ENCODE data around the gene GBF1.
"Not testable (repeated sequence)": the region's sequence is repeated elsewhere in the genome, so short reads cannot be mapped to it uniquely, and the experiment has no call there.

The GBF1 gene

DNA sequence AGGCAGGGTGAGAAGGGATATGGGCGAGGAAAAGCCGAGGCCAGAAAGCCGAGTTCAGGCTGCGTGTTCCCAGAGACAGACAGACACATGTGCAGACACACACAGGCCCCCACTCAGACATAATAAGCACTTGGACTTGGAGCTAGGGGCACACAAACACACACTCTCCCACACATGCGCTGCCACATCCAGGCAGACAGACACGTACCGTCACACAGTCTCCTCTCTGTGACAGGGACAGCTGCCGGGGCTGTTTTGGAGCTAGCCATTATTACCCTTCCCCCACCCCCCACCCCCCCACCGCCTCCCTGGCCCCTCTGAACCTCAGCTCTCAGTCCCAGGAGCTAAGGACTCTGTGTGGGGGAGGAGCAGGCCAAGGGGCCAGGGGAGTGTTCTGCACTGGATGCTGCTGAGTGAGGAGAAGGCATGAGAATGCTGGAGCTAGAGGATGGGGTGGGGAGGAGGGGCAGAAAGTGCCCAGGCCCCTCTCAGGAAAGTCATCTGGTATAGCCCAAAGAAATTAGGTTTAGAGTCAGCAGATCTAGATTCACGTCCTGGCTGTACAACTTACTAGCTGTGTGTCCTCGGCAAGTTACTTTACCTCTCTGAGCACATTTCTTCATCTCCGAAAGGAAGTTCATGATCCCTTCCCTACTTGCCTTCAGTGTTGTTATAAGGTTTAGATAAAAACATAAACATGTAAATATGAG is 10.3 kb upstream of the GBF1 start:
- DNase-seq, result no peak

DNA sequence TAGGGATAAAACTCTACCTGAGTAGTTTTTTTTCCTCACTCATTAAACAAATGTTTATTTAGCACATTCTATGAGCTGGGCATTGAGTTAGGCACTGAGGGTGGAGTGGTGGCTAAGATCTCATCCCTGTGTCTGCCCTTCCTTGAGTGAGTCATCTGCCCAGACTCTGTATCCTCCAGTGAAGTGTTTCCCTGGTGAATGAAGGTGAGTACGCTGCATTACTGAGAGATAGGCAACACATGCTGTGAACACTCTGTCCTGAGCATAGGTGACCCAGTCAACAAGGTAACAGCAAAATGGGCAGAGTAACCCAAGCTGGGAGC is 9.8 kb upstream of the GBF1 start:
- DNase-seq, result no peak

DNA sequence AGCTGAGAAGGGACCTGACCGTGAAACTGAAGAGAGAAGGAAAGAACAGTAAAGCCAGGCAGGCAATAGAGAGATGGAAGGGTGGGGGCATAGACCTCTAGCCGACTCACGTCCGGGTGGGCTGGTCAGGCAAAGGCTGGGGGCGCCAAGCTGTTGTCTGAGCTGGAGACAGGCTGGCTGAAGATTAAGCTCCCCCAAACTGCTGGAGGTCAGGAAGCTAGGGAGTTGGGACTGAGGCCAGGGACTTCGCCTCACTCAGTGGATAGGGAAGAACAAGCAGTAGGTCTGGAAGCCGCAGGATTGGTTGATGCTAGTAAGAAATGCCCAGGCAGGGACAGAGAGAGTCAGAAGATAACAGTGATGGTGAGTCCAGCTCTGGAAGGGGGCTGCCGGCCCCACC is 9.3 kb upstream of the GBF1 start:
- no peak for DNase-seq

DNA sequence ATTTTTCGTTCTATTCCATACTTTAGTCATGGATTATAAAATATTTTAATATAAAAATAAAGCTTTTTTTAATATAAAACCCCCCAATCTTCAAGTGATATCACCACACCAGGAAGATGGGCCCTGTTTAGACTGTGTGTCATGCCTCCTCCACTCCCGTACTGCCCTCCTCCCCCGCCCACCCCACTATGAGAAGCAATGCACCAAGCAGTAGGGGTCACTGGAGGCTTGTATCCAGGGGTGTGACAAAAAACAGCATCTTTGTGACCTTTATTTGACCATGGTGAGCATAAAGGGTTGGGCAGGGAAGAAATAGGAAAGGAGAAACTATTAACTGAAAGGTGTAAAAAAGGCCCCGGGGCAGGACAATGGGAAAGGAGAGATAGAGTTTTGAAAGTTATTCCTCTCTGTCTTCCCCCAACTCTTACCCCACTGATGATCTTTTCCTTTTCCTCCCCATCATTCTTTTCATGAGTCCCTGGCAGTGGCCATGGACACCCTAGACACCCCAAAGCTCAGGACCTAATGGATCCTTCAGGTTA is 7.5 kb upstream of the GBF1 start:
- DNase-seq, result no peak

DNA sequence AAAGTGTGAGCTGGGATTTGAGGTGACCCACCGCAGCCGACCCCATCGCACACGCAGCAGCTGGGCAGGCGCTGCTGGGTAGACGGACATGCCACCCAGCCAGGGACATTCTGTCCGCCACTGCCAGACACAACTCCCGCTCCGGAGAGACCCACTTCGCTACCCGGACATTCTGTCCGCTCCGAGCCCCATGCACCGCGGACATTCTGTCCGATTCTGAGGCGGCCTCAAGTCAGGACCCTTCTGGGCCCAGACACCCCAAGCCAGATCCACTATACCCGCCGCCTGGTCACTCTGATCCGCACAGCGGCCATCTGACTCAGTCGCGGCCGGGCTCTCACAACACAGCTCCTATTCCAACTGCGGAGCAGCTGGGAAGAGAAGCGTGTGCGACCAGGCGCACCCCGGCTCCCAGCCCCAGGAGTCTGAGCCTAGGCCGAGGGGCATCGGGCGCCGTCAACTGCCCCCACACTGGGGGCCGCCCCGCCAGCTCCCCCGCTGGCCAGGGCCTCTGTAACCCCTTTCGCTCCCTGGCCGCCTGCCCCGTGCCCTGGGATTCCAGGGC is 4.8 kb upstream of the GBF1 start:
- no peak for DNase-seq

DNA sequence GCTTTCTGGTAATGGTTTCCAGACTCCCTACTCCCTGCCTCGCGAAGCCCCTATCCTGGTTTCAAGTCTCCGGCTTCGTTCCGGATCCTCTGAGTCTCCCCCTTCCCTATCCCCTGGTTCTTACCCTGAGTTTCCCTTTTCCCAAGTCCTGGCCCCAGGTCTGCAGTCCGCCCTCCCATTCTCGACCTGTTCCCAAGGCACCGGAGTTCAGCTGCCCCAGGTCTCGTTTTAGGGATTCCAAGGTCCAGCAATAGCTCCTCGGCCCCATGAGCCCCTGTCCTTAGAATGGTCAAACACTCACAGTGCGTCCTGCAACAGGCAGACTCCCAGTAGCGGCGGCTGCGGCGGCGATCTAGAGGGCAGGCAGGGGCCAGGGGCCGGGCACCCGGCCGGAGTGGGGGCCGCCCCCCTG is 4.3 kb upstream of the GBF1 start:
- DNase-seq, result no peak

DNA sequence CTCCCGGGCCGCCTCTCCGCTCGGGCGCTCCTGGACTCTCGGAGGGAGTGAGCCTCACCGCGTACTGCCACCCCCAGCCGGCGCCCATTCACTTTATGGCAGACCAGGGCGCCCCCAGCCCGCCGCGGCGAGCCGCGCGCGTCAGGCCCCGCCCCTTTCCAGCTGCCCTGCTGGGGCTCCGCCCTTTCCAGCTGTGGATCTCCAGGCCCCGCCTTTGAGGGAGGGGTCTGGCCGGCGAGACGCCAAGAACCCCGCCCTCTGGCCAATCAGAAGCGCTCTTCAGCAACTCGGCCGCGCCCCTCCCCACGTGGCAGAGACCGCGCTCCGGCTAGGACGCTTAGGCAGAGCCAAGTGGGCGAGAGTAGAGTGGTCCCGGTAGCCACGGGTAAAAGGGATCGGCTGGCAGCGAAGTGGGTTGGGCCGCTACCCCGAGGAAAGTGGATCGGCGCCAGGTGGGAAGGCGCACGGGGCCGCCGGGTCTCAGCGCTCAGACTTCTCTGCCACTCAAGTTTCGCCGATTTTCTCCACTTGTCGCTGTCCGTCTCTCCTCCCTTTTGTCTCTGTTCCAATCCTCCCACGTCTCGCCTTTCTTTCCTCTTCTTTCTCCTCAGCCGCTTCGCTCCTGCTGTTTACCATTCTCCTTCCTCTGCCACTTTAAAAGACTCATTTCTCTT is 3.8 kb upstream of the GBF1 start, which contains the start of gene PITX3:
PITX3 (minus strand) TSS at position 69 of the 674 bp plus-strand sequence. CDS start 9,432 bp downstream, outside the sequence.
- DNase-seq, result peak; percentile 26

DNA sequence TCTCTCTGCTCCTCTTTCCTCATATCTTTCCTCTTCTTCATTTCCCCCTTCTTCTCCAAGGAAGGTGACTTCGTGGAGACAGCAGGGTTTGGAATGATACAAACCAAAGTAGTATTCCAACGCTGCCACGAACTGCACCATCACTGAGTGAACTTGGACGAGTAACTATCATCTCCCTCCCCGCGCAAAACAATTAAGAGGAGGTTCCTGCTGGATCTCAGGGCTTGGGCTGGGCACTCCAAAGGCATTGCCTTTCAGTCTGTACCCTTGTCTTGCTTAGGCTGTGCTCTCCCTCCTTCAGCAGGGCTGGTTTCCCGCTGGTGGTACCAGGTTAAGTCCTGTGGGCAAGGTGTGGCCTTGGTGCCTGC is 3.2 kb upstream of the GBF1 start:
- no peak for DNase-seq

DNA sequence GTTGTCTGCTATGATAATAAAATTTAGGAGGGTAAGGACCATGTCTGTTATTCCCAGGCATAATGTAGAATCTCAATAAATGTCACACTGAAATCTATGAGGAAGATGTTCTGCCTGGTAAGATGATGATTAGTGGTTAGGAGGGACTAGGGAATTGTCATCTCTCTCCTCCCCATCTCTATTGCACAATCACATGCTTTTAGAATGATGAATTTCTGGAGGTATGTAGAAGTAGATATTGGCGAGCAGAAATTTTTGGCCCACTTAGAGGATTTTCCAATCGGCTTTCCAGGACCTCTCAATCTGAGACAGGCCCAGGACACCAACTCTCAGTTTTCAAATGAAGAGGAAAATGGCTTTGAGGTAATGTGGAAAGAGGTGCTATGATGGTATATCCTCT is 2.0 kb upstream of the GBF1 start:
- DNase-seq, result no peak

DNA sequence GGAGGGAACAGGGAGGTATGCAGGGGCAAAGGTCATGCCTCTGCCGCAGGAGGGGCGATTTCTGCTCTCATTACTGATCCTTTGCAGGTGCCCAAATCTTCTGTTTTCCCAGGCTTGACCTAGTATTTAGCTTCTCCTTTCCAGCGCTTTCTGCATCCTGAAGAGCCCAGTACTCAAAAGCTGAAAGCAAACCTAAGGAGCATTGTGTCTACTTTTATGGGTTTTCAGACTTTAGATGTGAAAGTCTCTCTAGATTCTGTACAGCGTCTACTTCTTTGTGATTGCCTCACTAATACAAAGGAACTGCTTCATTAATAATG is 560 bp downstream of the GBF1 start:
- no peak for DNase-seq

DNA sequence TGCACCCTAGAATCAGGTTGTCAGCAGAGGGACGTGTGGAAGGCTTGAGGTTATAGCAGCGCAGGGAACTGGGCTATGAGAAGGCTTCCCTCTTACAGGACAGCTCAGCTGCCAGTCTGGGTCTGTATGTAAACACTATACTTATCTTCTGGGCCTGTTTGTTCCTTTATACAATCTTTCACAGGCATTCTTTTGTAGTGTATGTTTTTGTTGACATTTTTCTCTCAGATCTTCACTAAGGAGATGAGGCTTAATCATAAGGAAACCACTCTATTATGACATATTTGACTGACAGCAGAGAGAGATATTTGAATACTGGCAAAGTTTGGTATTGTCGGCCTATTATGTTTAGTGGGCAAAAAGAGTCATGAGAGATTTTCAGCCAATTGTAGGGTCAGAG is 929 bp downstream of the GBF1 start:
- no peak for DNase-seq

DNA sequence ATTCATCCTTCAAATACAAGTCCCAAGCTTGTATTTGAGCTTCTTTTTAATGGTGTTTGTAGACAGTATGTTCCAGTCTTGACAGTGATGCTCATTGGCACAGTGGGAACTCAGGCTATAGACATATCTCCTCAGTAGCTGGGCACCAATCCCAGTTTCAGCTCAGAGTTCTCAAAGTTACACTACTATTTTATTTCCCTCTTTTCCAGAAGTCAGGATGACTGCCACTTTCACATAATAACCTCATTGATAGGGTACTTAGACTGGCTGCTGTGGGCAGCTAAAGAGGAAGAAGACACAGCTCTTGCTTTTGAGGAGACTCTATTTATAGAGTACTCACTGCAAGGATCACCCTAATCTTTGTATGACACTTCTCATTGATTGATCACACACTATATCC is 2.4 kb downstream of the GBF1 start:
- no peak for DNase-seq

DNA sequence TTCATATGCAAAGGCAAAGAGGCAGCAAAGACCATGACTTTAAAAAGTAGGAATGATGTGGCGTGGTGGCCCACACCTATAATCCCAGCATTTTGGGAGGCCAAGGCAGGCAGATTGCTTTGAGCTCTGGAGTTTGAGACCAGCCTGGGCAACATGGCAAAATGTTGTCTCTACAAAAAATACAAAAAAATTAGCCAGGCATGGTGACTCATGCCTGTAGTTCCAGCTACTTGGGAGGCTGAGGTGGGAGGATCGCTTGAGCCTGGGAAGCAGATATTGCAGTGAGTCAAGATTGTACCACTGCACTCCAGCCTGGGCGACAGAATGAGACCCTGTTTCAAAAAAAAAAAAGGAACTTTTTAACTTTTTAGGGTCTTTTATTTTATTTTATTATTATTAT is 7.2 kb downstream of the GBF1 start:
- DNase-seq, result not testable (repeated sequence)

DNA sequence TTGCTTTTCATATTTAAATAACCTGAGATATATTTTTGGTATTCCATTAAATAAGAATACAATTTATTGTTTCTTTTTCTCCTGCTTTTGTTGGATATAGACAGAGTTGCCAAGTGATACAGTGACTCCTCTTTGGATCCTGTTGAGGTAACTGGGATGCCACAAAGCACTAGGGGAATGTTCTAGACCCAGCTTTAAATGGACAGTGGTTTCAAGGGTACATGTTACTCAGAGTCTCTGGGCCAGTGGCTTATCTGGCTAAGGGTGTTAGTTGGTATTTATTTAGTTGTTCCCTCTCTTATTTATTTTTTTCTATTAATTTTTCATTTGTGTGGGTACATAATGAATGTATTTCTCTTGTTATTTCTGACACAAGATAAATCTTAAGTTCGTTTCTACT is 9.1 kb downstream of the GBF1 start:
- no peak for DNase-seq

DNA sequence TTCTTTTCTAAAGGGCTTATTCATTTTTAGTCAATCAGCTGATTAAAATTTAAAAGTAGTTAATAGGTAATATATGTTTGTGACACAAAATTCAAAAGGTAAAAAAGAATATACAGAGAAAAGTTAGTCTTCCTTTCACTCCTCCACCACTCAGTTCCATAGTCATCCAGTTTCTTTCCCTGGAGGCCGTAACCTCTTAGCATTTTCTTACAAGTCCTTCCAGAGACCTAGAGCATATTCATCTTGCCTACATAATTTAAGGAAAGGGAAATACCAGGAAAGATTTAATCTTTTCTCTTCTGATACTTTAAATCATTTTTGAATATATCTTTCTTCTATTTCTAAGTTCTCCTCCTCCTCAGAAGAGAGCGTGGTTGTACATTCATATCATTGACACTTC is 10.1 kb downstream of the GBF1 start:
- no peak for DNase-seq

DNA sequence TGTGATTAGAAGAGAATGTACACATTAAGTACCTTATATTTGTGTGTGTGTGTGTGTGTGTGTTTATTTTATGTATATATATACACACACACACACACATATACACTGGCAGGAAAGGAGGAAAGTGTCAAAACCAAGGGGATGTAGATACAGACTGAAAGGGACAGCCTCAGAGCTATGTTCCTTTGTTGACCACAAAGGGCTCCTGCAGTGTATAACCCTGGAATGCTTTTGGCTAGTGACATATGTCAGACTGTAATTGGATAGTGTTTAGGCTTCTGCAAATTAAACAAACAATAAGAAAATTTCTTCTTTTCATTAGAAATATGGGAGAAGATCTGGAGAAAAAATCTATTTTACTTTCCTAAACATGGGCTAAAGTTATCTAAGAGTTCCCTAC is 15.9 kb downstream of the GBF1 start:
- DNase-seq, result no peak

DNA sequence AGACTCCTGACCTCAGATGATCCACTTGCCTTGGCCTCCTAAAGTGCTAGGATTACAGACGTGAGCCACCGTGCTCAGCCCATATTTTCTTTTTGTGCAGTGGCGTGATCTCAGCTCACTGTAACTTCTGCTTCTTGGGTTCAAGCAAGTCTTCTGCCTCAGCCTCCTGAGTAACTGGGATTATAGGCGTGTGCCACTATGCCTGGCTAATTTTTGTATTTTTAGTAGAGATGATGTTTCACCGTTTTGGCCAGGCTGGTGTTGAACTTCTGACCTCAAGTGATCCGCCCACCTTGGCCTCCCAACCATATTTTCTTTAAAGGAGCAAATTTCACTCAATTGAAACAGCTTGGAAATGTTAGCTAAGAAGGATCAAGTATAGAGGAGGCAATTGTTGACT is 16.5 kb downstream of the GBF1 start:
- no peak for DNase-seq

DNA sequence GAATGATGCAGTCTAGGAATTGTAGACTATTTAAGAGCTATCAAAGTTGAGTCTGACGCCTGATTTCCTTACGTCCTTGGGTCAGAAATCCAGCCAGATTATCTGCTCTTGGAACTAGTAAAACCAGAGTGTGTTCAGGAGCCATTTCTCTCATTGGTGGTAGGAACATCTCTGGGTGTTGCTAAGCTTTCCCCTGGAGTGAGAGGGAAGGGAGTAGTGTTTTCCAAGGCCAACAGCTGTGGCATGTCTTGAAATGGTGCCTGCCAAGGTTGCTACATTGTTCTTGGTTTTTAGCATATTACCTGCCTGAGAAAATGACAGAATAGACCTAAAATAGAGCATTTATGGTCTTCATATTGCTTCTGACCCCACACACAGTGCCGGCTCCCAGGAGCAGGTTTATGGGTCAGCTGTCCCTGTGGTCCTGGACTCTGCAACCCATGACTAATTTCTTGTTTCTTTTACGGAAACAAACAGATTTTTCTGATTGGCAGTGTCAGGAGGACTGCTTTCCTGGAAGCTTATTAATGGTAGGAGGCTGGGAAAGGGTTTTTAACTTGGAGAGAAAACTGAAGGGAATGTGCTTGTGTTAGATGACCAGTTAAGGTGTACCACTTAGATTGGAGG is 17.5 kb downstream of the GBF1 start:
- DNase-seq, result no peak

DNA sequence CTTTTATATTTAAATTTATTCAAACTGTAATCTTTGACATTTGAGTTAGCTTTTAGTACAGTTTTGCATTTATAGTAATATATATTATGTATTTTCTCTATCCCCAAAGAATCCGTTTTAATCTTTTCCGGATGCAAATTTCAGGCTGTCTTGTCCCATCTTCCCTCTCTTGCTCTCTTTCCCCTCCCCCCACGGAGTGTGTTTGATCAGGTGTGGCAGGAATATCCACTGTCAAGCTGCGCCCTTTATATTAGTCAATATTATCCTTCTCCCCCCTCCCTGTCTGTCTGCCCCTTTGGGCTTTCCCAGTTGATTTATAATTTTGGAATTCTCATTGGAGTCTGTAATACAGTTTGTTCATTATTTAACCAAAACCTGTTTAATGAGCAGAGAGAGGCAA is 19.0 kb downstream of the GBF1 start:
- DNase-seq, result no peak

DNA sequence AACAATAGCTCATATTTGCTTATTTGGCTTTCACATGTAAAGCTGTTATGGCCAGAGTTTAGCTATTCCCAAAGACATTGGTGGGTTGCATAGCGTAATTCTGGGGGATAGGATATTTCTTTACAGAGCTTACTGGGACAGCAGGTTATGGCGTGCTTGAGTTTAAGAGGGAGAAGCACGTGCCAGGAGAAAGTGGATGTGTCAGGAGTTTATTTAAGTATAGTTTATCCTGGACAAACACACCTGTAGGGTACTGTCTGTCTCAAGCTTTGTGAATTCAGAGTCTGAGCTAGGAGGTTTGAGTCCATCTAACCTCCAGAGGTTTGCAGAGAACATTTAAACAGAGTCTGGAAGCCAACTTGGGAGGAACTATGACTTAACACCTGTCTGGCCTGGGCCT is 21.3 kb downstream of the GBF1 start:
- no peak for DNase-seq

DNA sequence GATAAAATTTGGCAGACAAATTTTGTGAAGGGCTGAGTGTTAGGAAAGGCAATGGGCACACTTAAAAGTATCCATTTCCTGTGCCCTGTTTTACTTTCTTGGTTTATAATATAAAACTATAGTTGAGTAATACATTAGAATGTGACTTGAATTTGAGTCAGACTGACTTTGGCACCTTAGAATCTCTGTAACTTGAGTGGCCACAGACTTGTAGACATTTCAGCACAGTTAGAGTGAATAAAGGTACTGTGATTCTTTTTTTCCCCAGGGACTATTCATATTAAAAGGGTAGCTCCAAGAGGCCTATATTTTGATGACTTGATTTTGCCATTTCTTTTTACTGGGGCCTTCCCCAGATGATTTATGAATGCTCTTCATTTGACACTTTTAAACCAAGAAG is 22.4 kb downstream of the GBF1 start:
- no peak for DNase-seq

DNA sequence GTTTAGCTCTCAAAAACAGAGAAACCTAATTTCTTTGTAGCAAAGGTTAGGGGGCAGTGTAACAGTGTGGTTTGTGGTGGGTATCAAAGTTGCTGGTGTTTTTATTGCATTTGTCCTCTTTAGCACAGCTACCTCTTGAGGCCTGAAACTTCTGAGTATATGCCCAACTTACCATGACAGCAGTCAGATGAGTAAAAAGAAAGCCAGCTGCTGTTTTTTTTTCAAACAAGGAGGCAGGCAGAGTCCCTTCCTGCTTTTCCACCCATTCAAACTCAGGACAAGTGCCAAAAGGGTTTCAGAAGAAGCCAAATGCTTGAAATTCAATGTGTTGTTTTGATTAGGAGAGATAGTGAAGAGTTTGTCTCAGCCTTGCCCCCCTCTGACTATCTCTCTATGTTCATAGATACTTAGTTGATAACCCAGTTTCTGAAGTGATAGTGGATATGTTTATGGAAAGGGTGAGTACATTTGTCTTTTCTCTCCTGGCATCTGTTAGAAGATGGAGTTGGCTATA is 23.1 kb downstream of the GBF1 start:
- no peak for DNase-seq

DNA sequence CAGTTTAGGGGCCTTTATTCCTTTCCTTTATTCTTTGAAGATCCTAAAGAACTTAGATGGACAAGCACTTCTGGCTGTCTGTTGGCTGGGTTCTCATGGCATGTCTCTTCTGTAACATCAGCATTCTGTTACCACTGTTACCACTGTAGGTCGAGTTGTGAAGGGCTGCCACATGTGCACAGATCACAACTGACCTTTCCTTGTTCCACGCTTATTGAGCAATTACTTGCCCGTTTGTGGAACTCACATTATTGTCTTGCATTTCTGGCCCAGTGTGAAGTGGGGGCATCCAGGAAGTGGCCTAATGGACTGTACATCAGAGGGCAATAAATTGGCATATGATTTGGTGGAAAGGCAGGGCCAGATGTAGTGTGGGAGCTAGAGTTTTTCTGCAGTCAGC is 23.7 kb downstream of the GBF1 start:
- DNase-seq, result no peak

DNA sequence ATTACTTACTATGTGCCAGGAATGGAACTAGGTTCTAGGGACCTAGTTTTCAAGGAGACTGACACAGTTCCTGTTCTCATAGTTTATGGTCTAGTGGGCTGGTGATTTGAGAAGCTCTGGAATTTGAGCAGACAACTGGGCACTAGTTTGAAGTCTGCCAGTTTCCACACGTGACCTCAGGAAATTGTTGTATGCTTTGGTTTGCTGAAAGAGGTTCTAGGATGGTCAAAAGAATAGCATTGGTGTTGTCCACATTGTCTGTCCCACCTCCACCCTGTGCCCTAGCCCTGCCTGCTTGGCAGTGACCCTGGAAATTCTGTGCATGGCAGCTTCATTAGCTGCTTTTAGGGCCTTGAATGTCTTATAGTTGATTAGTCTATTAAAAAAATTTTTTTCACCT is 28.7 kb downstream of the GBF1 start:
- DNase-seq, result no peak

All from NCI-H1694 (cell line).